HepG2 (cell line): Measurements from ENCODE around the gene POLRMT. TPM values are rescaled to one million over a fixed set of nuclear protein-coding genes. Genes with fewer than 3 reads are reported as not detected.

ENCODE experiments used
- ATF7-NPFF ChIP-seq: sonication (generic); formaldehyde crosslinking; IDR thresholded peaks from 2 replicates; pipeline ENCODE4 v1.8.1; 2023; ENCODE audit warnings: mild to moderate bottlenecking, low read depth, missing genetic modification reagents, moderate library complexity
- DPF2 ChIP-seq: sonication (generic); formaldehyde crosslinking; IDR thresholded peaks from 2 replicates; pipeline ENCODE4 v1.4.0; 2020; ENCODE audit warnings: mild to moderate bottlenecking, low read depth, missing genetic modification reagents, borderline replicate concordance
- DRAP1 ChIP-seq: IDR thresholded peaks from 2 replicates; pipeline ENCODE4 v1.6.1; 2016; ENCODE audit warnings: missing genetic modification reagents, missing compliant biosample characterization
- MAFG ChIP-seq: sonication (generic); formaldehyde crosslinking; IDR thresholded peaks from 2 replicates; pipeline ENCODE4 v1.5.1; 2020; ENCODE audit warnings: mild to moderate bottlenecking, missing genetic modification reagents
- PHF5A ChIP-seq: IDR thresholded peaks from one replicate; pipeline ENCODE4 v1.6.1; 2018; ENCODE audit warnings: low read depth, missing genetic modification reagents; ENCODE audit not compliant: unreplicated experiment
- ZMYM2 ChIP-seq: sonication (generic); formaldehyde crosslinking; IDR thresholded peaks from 2 replicates; pipeline ENCODE4 v1.8.0; 2022; ENCODE audit warnings: mild to moderate bottlenecking, missing genetic modification reagents
- ZNF224 ChIP-seq: sonication (generic); formaldehyde crosslinking; IDR thresholded peaks from 2 replicates; pipeline ENCODE4 v1.5.0; 2020; ENCODE audit warnings: mild to moderate bottlenecking, missing genetic modification reagents
- ZNF318 ChIP-seq: sonication (generic); formaldehyde crosslinking; IDR thresholded peaks from 2 replicates; pipeline ENCODE4 v1.4.0; 2020; ENCODE audit warnings: mild to moderate bottlenecking, missing genetic modification reagents
- ZNF615 ChIP-seq: sonication (generic); formaldehyde crosslinking; IDR thresholded peaks from 2 replicates; pipeline ENCODE4 v1.5.0; 2020; ENCODE audit warnings: mild to moderate bottlenecking, missing genetic modification reagents, borderline replicate concordance
- ZSCAN12 ChIP-seq: sonication (generic); formaldehyde crosslinking; IDR thresholded peaks from 2 replicates; pipeline ENCODE4 v1.9.0; 2021; ENCODE audit warnings: mild to moderate bottlenecking, missing genetic modification reagents
- ZSCAN20 ChIP-seq: sonication (generic); formaldehyde crosslinking; IDR thresholded peaks from 2 replicates; pipeline ENCODE4 v1.4.0; 2020; ENCODE audit warnings: missing genetic modification reagents, mild to moderate bottlenecking, borderline replicate concordance
- ZUFSP ChIP-seq: sonication (generic); formaldehyde crosslinking; IDR thresholded peaks from 2 replicates; pipeline ENCODE4 v1.9.0; 2021; ENCODE audit warnings: missing genetic modification reagents, mild to moderate bottlenecking, borderline replicate concordance
- polyA plus RNA-seq, 8 experiments: library from polyadenylated mRNA; depleted of rRNA in 3 of 8; stranded (reverse) in 7 of 8; unstranded in 1 of 8; fragments of >200 nt; fragmentation: Illumina TruSeq in 4 of 8; extraction: Trizol in 4 of 8; gene quantifications; 2 replicates each; pipeline versions ENCODE4 v1.2.1 to v1.2.3, GENCODE V29; 2011 to 2016; ENCODE audit warnings: low read depth in 4 of 8, missing spikeins in 1 of 8, mixed read lengths in 1 of 8; ENCODE audit not compliant: insufficient read depth in 1 of 8
- total RNA-seq, 5 experiments: library from RNA; depleted of rRNA; stranded (reverse); fragments of >200 nt; fragmentation: Illumina TruSeq; extraction: Trizol; gene quantifications; 2 replicates each; pipeline ENCODE4 v1.2.3, GENCODE V29; 2016; ENCODE audit warnings: low read depth in 1 of 5
- TF ChIP-seq, protein P1 (sequence below): sonication (generic); formaldehyde crosslinking; IDR thresholded peaks from 2 replicates; pipeline ENCODE4 v1.4.0; 2020; ENCODE audit warnings: mild to moderate bottlenecking, missing genetic modification reagents, borderline replicate concordance

POLRMT gene
- total and polyA plus RNA-seq, 2 of the 13 experiments (the other 11 are each of a cell fraction or from before 2014, with no cell fraction given), result 78.0 to 101 TPM

DNA sequence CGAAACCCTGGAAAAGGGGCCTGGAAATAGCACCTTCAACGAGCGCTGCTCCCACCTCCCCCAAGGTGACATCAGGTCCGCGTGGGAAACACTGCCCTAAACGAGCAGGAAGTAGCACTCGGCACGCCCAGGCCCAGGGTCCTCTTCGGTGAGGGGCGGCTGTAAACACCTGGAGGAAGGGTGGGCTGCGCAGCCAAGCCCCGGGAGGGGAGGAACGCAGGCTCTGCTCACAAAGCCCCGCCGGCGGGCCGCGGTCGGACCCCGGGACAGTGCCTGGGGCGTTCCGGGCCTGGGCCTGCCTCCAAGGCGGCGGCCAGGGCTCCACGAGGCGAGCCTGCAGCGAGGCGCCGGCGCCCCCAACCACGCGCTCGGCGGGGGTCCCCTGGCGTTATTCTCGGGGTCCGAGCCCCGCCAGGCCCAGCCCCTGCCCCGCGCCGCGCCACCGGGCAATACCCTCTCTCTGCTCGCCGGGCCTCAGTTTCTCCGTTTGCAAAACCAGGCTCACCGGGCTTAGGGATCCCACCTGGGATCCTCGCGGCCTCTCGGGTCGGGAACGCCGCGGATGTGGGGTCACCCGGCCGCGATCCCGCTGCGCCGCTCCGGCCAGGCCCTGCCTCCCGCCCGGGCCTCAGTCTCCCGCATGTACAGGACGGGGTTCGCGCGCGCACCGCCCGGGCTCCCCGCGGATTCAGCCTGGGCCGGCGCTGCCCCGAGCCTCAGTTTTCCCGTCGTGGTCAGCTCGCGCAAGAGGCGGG is 29.0 kb upstream of the POLRMT start (continued):
- no peak for TF ChIP-seq ZSCAN20 (CRISPR knock-in tag)
- TF ChIP-seq MAFG (CRISPR knock-in tag), result no peak
- TF ChIP-seq ZNF318 (CRISPR knock-in tag), result no peak
- no peak for TF ChIP-seq ATF7-NPFF
- no peak for TF ChIP-seq ZSCAN12 (CRISPR knock-in tag)
- TF ChIP-seq ZUFSP (CRISPR knock-in tag), result no peak
- TF ChIP-seq ZNF615 (CRISPR knock-in tag), result no peak
- TF ChIP-seq PHF5A (CRISPR knock-in tag), result no peak
- TF ChIP-seq DRAP1 (CRISPR knock-in tag), result no peak
- TF ChIP-seq, protein P1, sequence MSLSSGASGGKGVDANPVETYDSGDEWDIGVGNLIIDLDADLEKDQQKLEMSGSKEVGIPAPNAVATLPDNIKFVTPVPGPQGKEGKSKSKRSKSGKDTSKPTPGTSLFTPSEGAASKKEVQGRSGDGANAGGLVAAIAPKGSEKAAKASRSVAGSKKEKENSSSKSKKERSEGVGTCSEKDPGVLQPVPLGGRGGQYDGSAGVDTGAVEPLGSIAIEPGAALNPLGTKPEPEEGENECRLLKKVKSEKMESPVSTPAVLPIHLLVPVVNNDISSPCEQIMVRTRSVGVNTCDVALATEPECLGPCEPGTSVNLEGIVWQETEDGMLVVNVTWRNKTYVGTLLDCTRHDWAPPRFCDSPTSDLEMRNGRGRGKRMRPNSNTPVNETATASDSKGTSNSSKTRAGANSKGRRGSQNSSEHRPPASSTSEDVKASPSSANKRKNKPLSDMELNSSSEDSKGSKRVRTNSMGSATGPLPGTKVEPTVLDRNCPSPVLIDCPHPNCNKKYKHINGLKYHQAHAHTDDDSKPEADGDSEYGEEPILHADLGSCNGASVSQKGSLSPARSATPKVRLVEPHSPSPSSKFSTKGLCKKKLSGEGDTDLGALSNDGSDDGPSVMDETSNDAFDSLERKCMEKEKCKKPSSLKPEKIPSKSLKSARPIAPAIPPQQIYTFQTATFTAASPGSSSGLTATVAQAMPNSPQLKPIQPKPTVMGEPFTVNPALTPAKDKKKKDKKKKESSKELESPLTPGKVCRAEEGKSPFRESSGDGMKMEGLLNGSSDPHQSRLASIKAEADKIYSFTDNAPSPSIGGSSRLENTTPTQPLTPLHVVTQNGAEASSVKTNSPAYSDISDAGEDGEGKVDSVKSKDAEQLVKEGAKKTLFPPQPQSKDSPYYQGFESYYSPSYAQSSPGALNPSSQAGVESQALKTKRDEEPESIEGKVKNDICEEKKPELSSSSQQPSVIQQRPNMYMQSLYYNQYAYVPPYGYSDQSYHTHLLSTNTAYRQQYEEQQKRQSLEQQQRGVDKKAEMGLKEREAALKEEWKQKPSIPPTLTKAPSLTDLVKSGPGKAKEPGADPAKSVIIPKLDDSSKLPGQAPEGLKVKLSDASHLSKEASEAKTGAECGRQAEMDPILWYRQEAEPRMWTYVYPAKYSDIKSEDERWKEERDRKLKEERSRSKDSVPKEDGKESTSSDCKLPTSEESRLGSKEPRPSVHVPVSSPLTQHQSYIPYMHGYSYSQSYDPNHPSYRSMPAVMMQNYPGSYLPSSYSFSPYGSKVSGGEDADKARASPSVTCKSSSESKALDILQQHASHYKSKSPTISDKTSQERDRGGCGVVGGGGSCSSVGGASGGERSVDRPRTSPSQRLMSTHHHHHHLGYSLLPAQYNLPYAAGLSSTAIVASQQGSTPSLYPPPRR (CRISPR knock-in tag), result no peak
- TF ChIP-seq ZMYM2 (CRISPR knock-in tag), result no peak
- TF ChIP-seq ZNF224 (CRISPR knock-in tag), result no peak
- TF ChIP-seq DPF2 (CRISPR knock-in tag), result no peak
